Body of pancreas (tissue), 4 donors: ENCODE results near the gene DHX35.

Experiments
- POLR2A ChIP-seq, 3 donors: fragments of 450-650 bp; IDR thresholded peaks; one replicate each; pipeline ENCODE4 v1.6.1; 2016; ENCODE audit warnings: antibody characterized with exemption in 3 of 3, mild to moderate bottlenecking in 2 of 3
- TF ChIP-seq, protein P1 (sequence below), 7 experiments: fragments of 450-650 bp in 4 of 7; fragments of 200-600 bp in 3 of 7; sonication (generic) in 3 of 7; IDR thresholded peaks; one replicate each; pipeline ENCODE4 v1.5.1; 2016 to 2019; ENCODE audit warnings: antibody characterized with exemption in 7 of 7

DNA sequence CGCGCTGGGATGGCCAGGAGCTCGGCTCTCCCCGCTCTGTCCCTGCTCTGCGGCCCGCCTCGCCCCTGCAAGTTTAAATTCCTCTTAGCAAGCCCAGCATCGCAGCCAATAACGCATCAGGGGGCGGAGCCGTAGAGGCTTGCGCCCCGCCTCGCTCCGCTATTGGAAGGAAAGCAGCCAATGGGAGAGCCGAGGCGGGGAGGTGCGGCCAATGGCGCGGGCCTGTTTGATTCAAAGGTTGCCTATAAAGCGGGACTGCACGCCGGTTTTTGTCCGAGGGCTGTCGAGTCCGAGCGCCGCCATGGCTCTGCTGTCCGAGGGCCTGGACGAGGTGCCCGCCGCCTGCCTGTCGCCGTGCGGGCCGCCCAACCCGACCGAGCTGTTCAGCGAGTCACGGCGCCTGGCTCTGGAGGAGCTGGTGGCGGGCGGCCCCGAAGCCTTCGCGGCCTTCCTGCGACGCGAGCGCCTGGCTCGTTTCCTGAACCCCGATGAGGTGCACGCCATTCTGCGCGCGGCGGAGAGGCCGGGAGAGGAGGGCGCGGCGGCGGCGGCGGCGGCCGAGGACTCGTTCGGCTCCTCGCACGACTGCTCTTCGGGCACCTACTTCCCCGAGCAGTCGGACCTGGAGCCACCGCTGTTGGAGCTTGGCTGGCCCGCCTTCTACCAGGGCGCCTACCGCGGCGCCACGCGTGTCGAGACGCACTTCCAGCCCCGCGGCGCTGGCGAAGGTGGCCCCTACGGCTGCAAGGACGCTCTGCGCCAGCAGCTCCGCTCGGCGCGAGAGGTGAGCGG, 35.8 kb upstream of the DHX35 start, which contains the start of gene FAM83D:
- TF ChIP-seq, protein P1, sequence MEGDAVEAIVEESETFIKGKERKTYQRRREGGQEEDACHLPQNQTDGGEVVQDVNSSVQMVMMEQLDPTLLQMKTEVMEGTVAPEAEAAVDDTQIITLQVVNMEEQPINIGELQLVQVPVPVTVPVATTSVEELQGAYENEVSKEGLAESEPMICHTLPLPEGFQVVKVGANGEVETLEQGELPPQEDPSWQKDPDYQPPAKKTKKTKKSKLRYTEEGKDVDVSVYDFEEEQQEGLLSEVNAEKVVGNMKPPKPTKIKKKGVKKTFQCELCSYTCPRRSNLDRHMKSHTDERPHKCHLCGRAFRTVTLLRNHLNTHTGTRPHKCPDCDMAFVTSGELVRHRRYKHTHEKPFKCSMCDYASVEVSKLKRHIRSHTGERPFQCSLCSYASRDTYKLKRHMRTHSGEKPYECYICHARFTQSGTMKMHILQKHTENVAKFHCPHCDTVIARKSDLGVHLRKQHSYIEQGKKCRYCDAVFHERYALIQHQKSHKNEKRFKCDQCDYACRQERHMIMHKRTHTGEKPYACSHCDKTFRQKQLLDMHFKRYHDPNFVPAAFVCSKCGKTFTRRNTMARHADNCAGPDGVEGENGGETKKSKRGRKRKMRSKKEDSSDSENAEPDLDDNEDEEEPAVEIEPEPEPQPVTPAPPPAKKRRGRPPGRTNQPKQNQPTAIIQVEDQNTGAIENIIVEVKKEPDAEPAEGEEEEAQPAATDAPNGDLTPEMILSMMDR (IDR thresholded peaks at IDR 0.05): peak in 1 of 7 experiments; percentile 84
- peak; percentile 22 to 59 (median 49) for TF ChIP-seq POLR2A (IDR thresholded peaks at IDR 0.05)
